Activated naive CD8-positive, alpha-beta T cell treated with anti-CD3 and anti-CD28 coated beads for 36 hours (primary cell): Measurements from ENCODE around the gene NPAS3. TPM values are rescaled to one million over a fixed set of nuclear protein-coding genes. Genes with fewer than 3 reads are reported as not detected.

Source experiments
- DNase-seq: peaks from one replicate; pipeline ENCODE4 v3.0.0; 2021
- H3K27ac Mint-ChIP-seq: one replicate; pipeline ENCODE4 v1.8.0; 2022; ENCODE audit warnings: mild to moderate bottlenecking, moderate library complexity, mixed read lengths
- H3K27me3 Mint-ChIP-seq: one replicate; pipeline ENCODE4 v1.8.0; 2022; ENCODE audit warnings: mild to moderate bottlenecking, mixed read lengths
- H3K36me3 Mint-ChIP-seq: one replicate; pipeline ENCODE4 v1.8.0; 2021; ENCODE audit warnings: mild to moderate bottlenecking, mixed read lengths
- H3K4me1 Mint-ChIP-seq: one replicate; pipeline ENCODE4 v1.8.0; 2021; ENCODE audit warnings: mixed read lengths
- H3K4me3 Mint-ChIP-seq: one replicate; pipeline ENCODE4 v1.8.0; 2022; ENCODE audit warnings: mild to moderate bottlenecking, moderate library complexity, mixed read lengths
- H3K9me3 Mint-ChIP-seq: one replicate; pipeline ENCODE4 v1.8.0; 2022; ENCODE audit warnings: mixed read lengths
- total RNA-seq, 2 experiments: library from RNA; stranded (reverse); gene quantifications; one replicate each; pipeline ENCODE4 v1.2.3, GENCODE V29; 2021

Gene NPAS3
- total RNA-seq, 2 experiments from 2014 or later = not detected

DNA sequence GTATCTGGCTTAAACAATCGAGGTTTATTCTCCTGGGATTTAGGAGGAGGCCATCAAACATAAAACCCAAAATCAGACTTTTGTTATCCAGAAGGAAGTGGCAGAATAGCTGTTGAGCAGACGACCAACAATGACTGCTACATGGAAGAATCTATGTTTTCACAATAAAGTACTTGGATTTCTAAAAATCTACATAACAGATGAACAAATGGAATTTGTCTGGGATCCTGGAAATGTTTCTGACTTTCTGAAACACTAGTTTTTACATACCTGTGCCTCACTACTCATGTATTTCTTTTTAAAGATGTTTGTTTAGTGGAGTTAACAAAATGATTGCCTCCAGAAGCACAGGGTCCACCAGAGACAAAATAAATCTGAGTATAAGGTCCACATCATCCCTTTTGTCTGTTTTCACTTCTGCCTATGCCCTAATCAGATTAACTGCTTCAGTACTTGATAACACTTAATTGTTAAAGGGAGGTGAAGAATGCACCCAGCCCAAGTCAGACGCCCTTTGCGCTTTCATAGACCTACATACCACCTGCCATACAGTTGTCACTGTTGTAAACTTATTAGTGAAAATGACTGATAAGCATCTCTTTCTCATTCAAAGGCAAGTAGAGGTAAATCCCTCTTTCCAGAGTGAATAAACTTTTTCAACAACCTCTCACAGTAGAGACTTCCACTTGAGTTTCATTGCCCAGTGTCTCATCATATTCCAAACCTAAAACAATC lies 847.6 kb downstream of the NPAS3 start:
- peaks cover 5% of the 10 kb centered on the region for H3K27me3 Mint-ChIP-seq
- no peaks in the 10 kb centered on the region for H3K9me3 Mint-ChIP-seq
- DNase-seq = no peak
- no peak overlapping the region for H3K4me3 Mint-ChIP-seq
- H3K36me3 Mint-ChIP-seq = no peaks in the 10 kb centered on the region
- no peak overlapping the region for H3K27ac Mint-ChIP-seq
- H3K4me1 Mint-ChIP-seq = peaks cover 2% of the 10 kb centered on the region

DNA sequence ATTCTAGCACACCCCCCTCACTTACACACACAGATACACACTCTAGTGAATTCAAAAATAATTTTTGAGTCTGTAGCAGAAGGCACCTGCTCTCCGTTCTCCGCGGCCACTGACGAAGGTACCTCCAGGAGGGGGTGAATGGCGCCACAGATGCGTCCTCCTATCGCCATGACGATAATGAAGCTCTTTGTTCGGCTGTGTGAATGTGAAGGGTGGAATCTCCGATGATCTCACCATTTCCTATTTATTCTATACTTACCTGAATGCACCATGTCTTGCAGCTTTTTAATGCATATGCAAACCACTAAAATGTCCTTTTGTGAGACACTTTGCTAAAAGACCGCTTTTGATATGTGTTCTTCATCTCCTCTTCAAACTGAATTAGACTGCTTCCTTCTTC lies 849.5 kb downstream of the NPAS3 start:
- Mint-ChIP-seq H3K4me3 (no peak overlapping the region), H3K27ac (no peak overlapping the region), H3K9me3 (no peaks in the 10 kb centered on the region), H3K36me3 (no peaks in the 10 kb centered on the region), H3K4me1 (peaks cover 9% of the 10 kb centered on the region), H3K27me3 (peaks cover 22% of the 10 kb centered on the region)
- no peak for DNase-seq

DNA sequence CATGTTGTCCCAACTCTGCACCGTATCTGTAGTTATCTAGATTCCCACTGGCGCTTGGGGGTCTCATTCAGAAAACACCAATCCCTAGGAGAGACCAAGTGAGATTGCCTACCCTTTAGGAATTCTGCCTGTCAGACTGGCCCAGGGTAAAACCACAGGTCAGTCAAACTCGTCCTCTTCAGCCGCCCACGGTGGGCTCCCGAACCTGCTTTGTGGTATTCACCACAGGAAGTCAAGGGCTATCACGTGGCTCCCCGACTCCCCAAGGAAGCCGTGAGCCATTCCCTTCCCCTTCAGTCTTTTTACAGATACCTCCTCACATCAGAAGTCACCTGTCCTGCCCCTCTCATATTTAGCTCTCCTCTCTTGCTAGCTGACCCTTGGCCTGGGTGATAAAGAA lies 852.3 kb downstream of the NPAS3 start:
- H3K36me3 Mint-ChIP-seq = no peaks in the 10 kb centered on the region
- peaks cover 43% of the 10 kb centered on the region for H3K27me3 Mint-ChIP-seq
- no peak overlapping the region for H3K27ac Mint-ChIP-seq
- H3K9me3 Mint-ChIP-seq = no peaks in the 10 kb centered on the region
- DNase-seq = no peak
- peaks cover 9% of the 10 kb centered on the region for H3K4me1 Mint-ChIP-seq
- H3K4me3 Mint-ChIP-seq = no peak overlapping the region

DNA sequence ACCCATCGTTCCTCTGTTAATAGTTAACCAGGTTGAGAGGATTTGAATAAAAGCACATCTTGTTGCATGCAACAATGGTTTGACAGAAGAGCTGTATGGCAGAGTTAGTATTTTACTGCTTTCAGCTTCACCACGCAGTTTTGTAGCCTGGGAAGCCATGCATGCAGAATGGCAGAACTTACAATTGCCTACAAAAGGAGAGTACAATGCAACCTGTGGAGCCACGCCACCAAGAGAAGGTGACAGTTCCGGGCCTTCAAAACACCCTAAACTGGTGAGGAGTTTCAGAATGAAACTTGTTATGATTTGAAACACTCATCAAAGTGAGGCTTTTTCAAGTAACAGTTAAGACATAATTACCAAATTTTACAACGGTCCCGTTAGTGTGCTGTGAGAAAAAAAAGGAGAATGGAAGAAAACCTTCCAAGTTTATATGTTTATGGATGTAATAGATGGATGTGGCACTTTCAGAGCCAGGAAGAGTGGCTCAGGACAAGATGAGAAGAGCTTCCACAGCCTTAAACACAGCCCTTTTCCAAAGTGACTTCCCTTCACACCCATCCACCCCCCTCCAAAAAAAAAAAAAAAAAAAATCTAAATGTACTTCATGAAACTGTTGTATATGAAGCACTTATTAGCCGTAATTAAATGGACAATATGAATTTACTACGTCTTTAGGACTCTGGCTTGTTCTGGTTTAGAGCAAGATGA lies 853.5 kb downstream of the NPAS3 start:
- Mint-ChIP-seq H3K4me3 (no peak overlapping the region), H3K36me3 (no peaks in the 10 kb centered on the region), H3K27me3 (peaks cover 43% of the 10 kb centered on the region), H3K9me3 (no peaks in the 10 kb centered on the region), H3K4me1 (peaks cover 9% of the 10 kb centered on the region), H3K27ac (no peak overlapping the region)
- no peak for DNase-seq

DNA sequence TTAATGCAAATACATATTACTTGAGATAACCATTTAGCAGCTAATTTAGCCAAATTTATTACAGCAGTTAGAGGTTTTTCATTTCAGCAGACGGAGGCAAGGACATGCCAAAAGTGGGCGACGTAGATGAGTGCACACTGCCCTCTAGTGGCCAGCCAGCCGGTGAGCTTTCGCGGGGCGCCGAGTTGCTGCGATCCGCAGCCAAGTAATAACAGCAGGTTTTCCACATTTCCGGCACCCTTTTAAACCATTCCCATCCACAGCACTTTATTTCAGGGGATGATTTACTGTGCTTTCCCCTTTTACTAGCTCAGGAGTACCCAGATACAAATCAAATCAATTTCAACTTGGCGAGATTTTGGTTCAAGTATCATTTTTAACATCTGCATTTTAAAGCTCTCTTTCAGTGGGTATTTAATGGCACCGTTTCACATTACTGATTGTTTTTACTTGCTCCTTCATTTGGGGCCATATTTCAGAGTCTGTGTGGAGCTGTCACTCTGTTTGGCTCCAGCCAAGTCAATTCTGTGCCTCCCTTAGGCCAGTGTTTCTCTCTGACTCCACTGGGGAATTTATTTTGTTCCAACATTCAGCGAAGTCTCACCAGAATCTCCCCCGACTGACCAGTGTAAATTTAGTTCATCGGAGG lies 854.2 kb downstream of the NPAS3 start:
- Mint-ChIP-seq H3K4me1 (peaks cover 9% of the 10 kb centered on the region), H3K4me3 (no peak overlapping the region), H3K9me3 (no peaks in the 10 kb centered on the region), H3K27me3 (peaks cover 47% of the 10 kb centered on the region), H3K36me3 (no peaks in the 10 kb centered on the region), H3K27ac (no peak overlapping the region)
- DNase-seq = peak; percentile 57

DNA sequence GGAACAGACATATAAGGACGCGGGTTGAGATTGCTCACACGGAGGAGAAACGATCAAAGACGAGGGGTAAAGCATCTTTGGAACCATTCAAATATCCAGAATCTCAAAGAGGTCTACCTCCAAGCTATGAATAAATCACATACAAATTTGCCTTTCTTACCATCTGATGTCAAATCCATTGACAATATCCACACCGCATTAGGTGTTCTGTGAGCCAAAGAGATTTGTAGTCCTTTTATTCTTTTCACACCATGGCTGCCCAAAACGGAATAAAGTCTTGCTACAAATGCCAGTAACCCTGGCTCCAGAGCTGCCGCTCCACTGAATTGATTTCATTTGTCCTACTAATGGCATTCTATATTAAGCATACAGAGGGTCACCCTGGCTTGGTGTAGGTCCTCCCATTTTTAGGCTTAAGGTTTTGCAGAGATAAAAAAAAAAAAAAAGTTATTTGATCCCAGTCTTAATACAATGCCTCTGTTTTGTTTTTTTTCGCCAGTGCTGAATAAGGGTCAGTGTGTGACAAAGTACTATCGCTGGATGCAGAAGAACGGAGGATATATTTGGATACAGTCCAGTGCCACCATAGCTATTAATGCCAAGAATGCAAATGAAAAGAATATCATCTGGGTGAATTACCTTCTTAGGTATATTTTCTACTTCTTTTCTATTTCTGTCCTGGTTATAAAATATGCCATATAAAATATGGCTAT lies 854.9 kb downstream of the NPAS3 start:
- H3K36me3 Mint-ChIP-seq = no peaks in the 10 kb centered on the region
- H3K9me3 Mint-ChIP-seq = no peaks in the 10 kb centered on the region
- peaks cover 51% of the 10 kb centered on the region for H3K27me3 Mint-ChIP-seq
- DNase-seq = no peak
- H3K4me3 Mint-ChIP-seq = no peak overlapping the region
- no peak overlapping the region for H3K27ac Mint-ChIP-seq
- H3K4me1 Mint-ChIP-seq = peaks cover 9% of the 10 kb centered on the region

DNA sequence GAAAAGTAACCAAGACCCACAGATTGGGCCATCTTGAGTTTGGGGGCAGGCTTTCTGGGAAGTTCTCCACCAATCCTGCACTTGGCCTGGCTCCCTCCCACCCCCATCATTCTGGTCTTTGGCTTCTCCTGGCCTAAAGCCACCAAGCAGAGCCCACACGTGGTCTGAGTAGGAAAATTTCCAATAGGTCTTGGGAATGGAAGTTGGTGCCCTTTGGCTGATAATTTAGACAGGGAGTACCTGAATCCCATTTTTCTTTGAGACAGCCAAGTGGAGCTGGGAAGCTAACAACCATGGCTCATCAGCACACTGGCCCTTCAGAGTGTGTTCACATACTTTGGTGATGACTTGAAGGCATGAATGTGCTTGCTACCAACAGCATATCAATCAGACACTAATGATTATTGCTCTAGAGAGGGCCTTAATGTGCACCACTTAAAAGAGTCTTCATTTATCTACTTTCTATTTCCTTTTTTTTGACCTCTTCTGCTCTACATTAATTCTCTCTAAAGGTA lies 856.2 kb downstream of the NPAS3 start:
- Mint-ChIP-seq H3K36me3 (no peaks in the 10 kb centered on the region), H3K4me1 (peaks cover 9% of the 10 kb centered on the region), H3K9me3 (no peaks in the 10 kb centered on the region), H3K4me3 (no peak overlapping the region), H3K27ac (no peak overlapping the region), H3K27me3 (peaks cover 64% of the 10 kb centered on the region)
- DNase-seq = no peak

DNA sequence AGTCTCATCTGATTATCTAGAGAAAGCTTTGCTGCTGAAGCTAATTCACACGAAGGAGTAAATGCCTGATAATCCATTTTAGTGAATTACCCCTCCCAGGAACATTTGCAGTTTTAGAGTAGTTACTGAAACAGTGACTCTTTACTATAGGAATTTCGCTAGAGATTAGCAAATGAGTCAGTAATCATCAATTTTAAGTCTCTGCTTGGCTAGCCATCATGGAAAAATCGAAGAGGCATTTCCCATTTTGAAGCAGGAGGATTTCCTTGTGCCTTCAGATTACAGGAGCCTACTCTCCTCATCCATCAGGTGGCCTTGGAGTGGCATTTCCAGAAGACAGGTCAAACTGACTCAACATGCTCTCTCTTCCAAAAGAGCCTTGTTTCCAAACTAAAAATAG lies 857.7 kb downstream of the NPAS3 start:
- H3K4me3 Mint-ChIP-seq = no peak overlapping the region
- H3K4me1 Mint-ChIP-seq = peaks cover 8% of the 10 kb centered on the region
- DNase-seq = no peak
- peaks cover 67% of the 10 kb centered on the region for H3K27me3 Mint-ChIP-seq
- no peak overlapping the region for H3K27ac Mint-ChIP-seq
- no peaks in the 10 kb centered on the region for H3K36me3 Mint-ChIP-seq
- H3K9me3 Mint-ChIP-seq = no peaks in the 10 kb centered on the region

DNA sequence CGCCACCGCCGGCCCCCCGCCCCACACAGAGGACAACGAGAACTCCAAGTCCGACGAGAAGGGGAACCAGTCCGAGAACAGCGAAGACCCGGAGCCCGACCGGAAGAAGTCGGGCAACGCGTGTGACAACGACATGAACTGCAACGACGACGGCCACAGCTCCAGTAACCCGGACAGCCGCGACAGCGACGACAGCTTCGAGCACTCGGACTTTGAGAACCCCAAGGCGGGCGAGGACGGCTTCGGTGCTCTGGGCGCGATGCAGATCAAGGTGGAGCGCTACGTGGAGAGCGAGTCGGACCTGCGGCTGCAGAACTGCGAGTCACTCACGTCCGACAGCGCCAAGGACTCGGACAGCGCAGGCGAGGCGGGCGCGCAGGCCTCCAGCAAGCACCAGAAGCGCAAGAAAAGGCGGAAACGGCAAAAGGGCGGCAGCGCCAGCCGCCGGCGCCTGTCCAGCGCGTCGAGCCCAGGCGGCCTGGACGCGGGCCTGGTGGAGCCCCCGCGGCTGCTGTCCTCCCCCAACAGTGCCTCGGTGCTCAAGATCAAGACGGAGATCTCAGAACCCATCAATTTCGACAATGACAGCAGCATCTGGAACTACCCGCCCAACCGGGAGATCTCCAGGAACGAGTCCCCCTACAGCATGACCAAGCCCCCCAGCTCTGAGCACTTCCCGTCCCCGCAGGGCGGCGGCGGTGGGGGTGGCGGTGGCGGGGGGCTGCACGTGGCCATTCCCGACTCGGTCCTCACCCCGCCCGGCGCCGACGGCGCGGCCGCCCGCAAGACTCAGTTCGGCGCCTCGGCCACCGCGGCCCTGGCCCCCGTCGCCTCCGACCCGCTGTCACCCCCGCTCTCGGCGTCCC lies 861.3 kb downstream of the NPAS3 start:
- Mint-ChIP-seq H3K27ac (no peak overlapping the region), H3K9me3 (no peaks in the 10 kb centered on the region), H3K4me3 (no peak overlapping the region), H3K36me3 (no peaks in the 10 kb centered on the region), H3K27me3 (peaks cover 50% of the 10 kb centered on the region), H3K4me1 (peaks cover 2% of the 10 kb centered on the region)
- DNase-seq = no peak

DNA sequence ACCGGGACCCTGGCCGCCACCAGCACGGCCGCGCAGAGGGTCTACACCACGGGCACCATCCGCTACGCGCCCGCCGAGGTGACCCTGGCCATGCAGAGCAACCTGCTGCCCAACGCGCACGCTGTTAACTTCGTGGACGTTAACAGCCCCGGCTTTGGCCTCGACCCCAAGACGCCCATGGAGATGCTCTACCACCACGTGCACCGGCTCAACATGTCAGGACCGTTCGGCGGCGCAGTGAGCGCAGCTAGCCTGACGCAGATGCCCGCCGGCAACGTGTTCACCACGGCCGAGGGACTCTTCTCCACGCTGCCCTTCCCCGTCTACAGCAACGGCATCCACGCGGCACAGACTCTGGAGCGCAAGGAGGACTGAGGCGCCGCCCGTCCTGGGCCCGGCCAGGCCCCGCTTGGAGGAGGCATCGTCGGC lies 862.1 kb downstream of the NPAS3 start:
- H3K27ac Mint-ChIP-seq = no peak overlapping the region
- no peaks in the 10 kb centered on the region for H3K9me3 Mint-ChIP-seq
- no peaks in the 10 kb centered on the region for H3K36me3 Mint-ChIP-seq
- peaks cover 2% of the 10 kb centered on the region for H3K4me1 Mint-ChIP-seq
- H3K4me3 Mint-ChIP-seq = no peak overlapping the region
- DNase-seq = no peak
- peaks cover 48% of the 10 kb centered on the region for H3K27me3 Mint-ChIP-seq

DNA sequence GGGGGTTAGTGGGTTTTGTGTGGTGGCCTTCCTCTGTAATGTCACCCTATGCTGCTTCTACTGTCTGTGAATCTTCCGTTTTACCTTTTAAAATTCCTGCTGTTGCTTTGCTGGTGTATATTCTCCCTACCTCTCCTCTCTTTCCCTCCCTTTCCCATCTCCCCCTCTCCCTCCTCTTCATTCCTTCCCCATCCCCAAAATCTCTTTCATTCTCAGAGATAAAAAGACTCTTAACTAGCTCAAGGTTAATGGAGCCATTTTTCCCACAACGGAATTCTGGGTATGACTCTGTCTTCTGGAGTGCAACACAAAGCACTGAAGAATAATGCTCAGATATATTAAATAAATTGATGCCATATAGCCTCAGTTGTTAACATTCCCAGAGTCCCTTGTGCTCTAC lies 864.1 kb downstream of the NPAS3 start:
- H3K4me1 Mint-ChIP-seq = peaks cover 2% of the 10 kb centered on the region
- DNase-seq = no peak
- H3K36me3 Mint-ChIP-seq = no peaks in the 10 kb centered on the region
- peaks cover 43% of the 10 kb centered on the region for H3K27me3 Mint-ChIP-seq
- no peak overlapping the region for H3K4me3 Mint-ChIP-seq
- H3K9me3 Mint-ChIP-seq = no peaks in the 10 kb centered on the region
- H3K27ac Mint-ChIP-seq = no peak overlapping the region

DNA sequence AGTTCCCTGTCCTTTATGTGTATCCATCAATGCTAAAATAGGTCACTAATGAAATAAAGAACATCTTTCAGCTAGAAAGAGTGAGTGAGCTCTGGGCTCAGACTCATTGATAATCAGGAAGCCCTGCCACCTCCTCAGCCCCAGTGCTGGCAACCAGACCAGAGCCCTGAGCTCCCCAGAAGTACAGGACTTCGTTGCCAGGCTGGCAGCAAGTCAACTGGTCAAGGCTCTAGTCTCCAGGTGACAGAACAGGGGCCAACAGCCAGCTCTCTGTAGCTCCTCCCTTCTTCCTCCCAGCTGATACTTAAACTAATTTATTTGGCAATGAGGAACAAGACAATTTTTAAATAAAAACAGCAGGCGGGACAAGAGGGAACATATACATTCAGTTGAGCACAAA lies 866.9 kb downstream of the NPAS3 start:
- no peaks in the 10 kb centered on the region for H3K36me3 Mint-ChIP-seq
- H3K4me3 Mint-ChIP-seq = no peak overlapping the region
- no peaks in the 10 kb centered on the region for H3K9me3 Mint-ChIP-seq
- peaks cover 2% of the 10 kb centered on the region for H3K4me1 Mint-ChIP-seq
- H3K27ac Mint-ChIP-seq = no peak overlapping the region
- DNase-seq = no peak
- H3K27me3 Mint-ChIP-seq = peaks cover 32% of the 10 kb centered on the region

DNA sequence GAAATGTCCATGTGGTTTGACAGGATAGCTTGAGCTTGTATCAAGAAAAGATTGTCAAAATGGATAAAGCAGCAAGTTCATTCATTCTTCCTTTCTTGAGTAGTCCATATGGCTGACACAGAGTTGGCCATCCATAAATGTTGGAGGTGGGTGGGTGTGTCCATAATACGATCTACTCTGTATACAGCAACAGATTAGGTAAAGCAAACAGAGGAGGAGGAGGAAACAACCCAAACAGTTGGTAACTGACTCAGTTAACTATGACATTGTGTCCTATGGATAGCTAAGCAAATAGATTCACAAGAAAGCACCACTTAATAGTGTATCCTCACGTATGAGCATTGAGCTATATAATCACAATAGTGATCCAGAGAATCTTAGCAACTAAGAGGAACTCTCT lies 868.2 kb downstream of the NPAS3 start:
- Mint-ChIP-seq H3K4me3 (no peak overlapping the region), H3K9me3 (no peaks in the 10 kb centered on the region), H3K4me1 (no peaks in the 10 kb centered on the region), H3K36me3 (no peaks in the 10 kb centered on the region), H3K27me3 (peaks cover 22% of the 10 kb centered on the region), H3K27ac (no peak overlapping the region)
- DNase-seq = no peak

DNA sequence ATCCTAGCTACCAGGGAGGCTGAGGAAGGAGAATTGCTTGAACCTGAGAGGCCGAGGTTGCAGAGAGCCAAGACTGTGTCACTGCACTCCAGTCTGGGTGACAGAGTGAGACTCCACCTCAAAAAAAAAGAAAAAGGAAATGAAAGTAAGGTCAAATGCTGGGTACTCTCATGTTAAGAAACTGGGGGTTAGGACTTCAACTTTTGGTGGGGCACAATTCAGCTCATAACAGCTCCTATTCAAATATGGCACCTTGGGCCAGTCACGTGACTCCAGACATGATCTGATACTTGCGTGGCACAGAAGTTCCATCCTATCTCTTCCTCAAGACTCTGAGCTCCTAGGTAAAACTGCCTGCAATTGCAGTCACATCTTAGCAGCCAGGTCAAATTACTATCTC lies 869.5 kb downstream of the NPAS3 start:
- H3K27me3 Mint-ChIP-seq = peaks cover 15% of the 10 kb centered on the region
- H3K4me1 Mint-ChIP-seq = no peaks in the 10 kb centered on the region
- no peak overlapping the region for H3K27ac Mint-ChIP-seq
- H3K4me3 Mint-ChIP-seq = no peak overlapping the region
- H3K9me3 Mint-ChIP-seq = no peaks in the 10 kb centered on the region
- H3K36me3 Mint-ChIP-seq = no peaks in the 10 kb centered on the region
- DNase-seq = no peak
